K562 (cell line): Measurements from ENCODE around the gene PSMG3. TPM values are rescaled to one million over a fixed set of nuclear protein-coding genes. Genes with fewer than 3 reads are reported as not detected.

Source experiments
- ARID1B ChIP-seq: fragments of 450-650 bp; IDR thresholded peaks from 2 replicates; pipeline ENCODE4 v1.6.1; 2016; ENCODE audit warnings: antibody characterized with exemption, mild to moderate bottlenecking, inconsistent platforms
- ATF2 ChIP-seq: sonication (generic); formaldehyde crosslinking; IDR thresholded peaks from 2 replicates; pipeline ENCODE4 v1.8.1; 2022; ENCODE audit warnings: missing genetic modification reagents
- ATF3 ChIP-seq, 2 experiments: fragments of 450-650 bp in 1 of 2; sonication (generic) in 1 of 2; formaldehyde crosslinking in 1 of 2; IDR thresholded peaks in 1 of 2; conservative IDR thresholded peaks in 1 of 2; 2 replicates each; pipeline versions ENCODE4 v1.6.1 to v1.8.1; 2016 to 2023; ENCODE audit warnings: mild to moderate bottlenecking in 2 of 2, moderate library complexity in 2 of 2, inconsistent platforms in 1 of 2, missing genetic modification reagents in 1 of 2
- ATF7 ChIP-seq: fragments of 450-650 bp; IDR thresholded peaks from 2 replicates; pipeline ENCODE4 v1.7.1; 2014; ENCODE audit warnings: mild to moderate bottlenecking, moderate library complexity
- BHLHE40 ChIP-seq: IDR thresholded peaks from 2 replicates; pipeline ENCODE4 v1.6.1; 2011; ENCODE audit warnings: low read length, improper control_type of control experiment
- CBX3 ChIP-seq, 2 experiments: IDR thresholded peaks; 1 replicate in 1 of 2; 2 replicates in 1 of 2; pipeline ENCODE4 v1.6.1; 2012; ENCODE audit warnings: inconsistent platforms in 2 of 2, low read length in 2 of 2, borderline replicate concordance in 1 of 2, control low read depth in 1 of 2
- CEBPG ChIP-seq, 3 experiments: fragments of 200-800 bp in 1 of 3; sonication (Bioruptor generic) in 1 of 3; sonication (generic) in 1 of 3; formaldehyde crosslinking in 1 of 3; IDR thresholded peaks in 2 of 3; conservative IDR thresholded peaks in 1 of 3; 2 replicates each; pipeline versions ENCODE4 v1.6.1 to v1.8.0; 2016 to 2022; ENCODE audit warnings: missing compliant biosample characterization in 2 of 3, missing genetic modification characterization in 2 of 3, mild to moderate bottlenecking in 1 of 3, missing genetic modification reagents in 1 of 3
- CREM ChIP-seq: IDR thresholded peaks from 2 replicates; pipeline ENCODE4 v1.6.1; 2014; ENCODE audit warnings: antibody characterized with exemption, low read depth
- ESRRB ChIP-seq: fragments of 250-450 bp; sonication (Bioruptor Pico); IDR thresholded peaks from 2 replicates; pipeline ENCODE4 v1.5.0; 2020; ENCODE audit warnings: mild to moderate bottlenecking, moderate library complexity, borderline replicate concordance
- FOSL1 ChIP-seq: fragments of 200-800 bp; sonication (Bioruptor generic); conservative IDR thresholded peaks from 2 replicates; pipeline ENCODE4 v1.6.1; 2016; ENCODE audit warnings: missing genetic modification characterization, missing compliant biosample characterization
- JUN ChIP-seq, 2 experiments: sonication (generic) in 1 of 2; formaldehyde crosslinking in 1 of 2; IDR thresholded peaks; 2 replicates each; pipeline versions ENCODE4 v1.6.1 to v1.8.0; 2012 to 2022; ENCODE audit warnings: borderline replicate concordance in 2 of 2, mild to moderate bottlenecking in 2 of 2, improper control_type of control experiment in 1 of 2, low read depth in 1 of 2, low read length in 1 of 2, missing genetic modification reagents in 1 of 2
- JUND ChIP-seq, 2 experiments: IDR thresholded peaks; 2 replicates in 1 of 2; 3 replicates in 1 of 2; pipeline ENCODE4 v1.6.1; 2011; ENCODE audit warnings: borderline replicate concordance in 2 of 2, low read depth in 2 of 2, low read length in 2 of 2, improper control_type of control experiment in 1 of 2, missing biosample characterization in 1 of 2, missing genetic modification characterization in 1 of 2, missing genetic modification reagents in 1 of 2
- MBD2 ChIP-seq: sonication (generic); IDR thresholded peaks from 2 replicates; pipeline ENCODE4 v1.6.1; 2016; ENCODE audit warnings: low read depth, borderline replicate concordance
- MTA3 ChIP-seq: fragments of 450-650 bp; formaldehyde crosslinking; IDR thresholded peaks from 2 replicates; pipeline ENCODE4 v1.6.1; 2017; ENCODE audit warnings: mild to moderate bottlenecking, borderline replicate concordance
- NCOA1 ChIP-seq: fragments of 450-650 bp; IDR thresholded peaks from 2 replicates; pipeline ENCODE4 v1.6.1; 2016; ENCODE audit warnings: low read depth
- PHF21A ChIP-seq: fragments of 450-650 bp; IDR thresholded peaks from 2 replicates; pipeline ENCODE4 v1.6.1; 2017; ENCODE audit warnings: low read depth, borderline replicate concordance
- SOX6 ChIP-seq: fragments of 450-650 bp; IDR thresholded peaks from 2 replicates; pipeline ENCODE4 v1.6.1; 2014; ENCODE audit warnings: mild to moderate bottlenecking
- SRF ChIP-seq, 2 experiments: fragments of 250-450, 450-650 bp in 1 of 2; sonication (Bioruptor Pico) in 1 of 2; sonication (generic) in 1 of 2; formaldehyde crosslinking; IDR thresholded peaks; 2 replicates each; pipeline versions ENCODE4 v1.5.0 to v1.5.1; 2020 to 2022; ENCODE audit warnings: mild to moderate bottlenecking in 1 of 2, missing genetic modification reagents in 1 of 2
- TARDBP ChIP-seq: fragments of 450-650 bp; IDR thresholded peaks from 2 replicates; pipeline ENCODE4 v1.6.1; 2016
- THAP12 ChIP-seq: fragments of 250-450 bp; sonication (Bioruptor Pico); IDR thresholded peaks from 2 replicates; pipeline ENCODE4 v1.9.0; 2021; ENCODE audit warnings: mild to moderate bottlenecking, inconsistent platforms
- ZNF696 ChIP-seq: fragments of 250-450 bp; sonication (Bioruptor Pico); conservative IDR thresholded peaks from 2 replicates; pipeline ENCODE4 v1.4.0; 2020; ENCODE audit warnings: mild to moderate bottlenecking, moderate library complexity
- polyA plus RNA-seq, 8 experiments: library from polyadenylated mRNA; depleted of rRNA in 4 of 8; stranded (reverse) in 5 of 8; unstranded in 3 of 8; fragments of >200 nt; fragmentation: Nextera tagmentation in 2 of 8; fragmentation: Illumina TruSeq in 1 of 8; extraction: Ambion mirVana in 2 of 8; extraction: Trizol in 1 of 8; gene quantifications; 2 replicates each; pipeline versions ENCODE4 v1.2.1 to v1.2.3, GENCODE V29; 2011 to 2014; ENCODE audit warnings: inconsistent platforms in 1 of 8, missing spikeins in 1 of 8
- total RNA-seq, 7 experiments: library from RNA; depleted of rRNA in 6 of 7; stranded (reverse); fragments of >200 nt in 6 of 7; fragmentation: Illumina TruSeq in 2 of 7; extraction: Trizol in 2 of 7; gene quantifications; 2 replicates each; pipeline versions ENCODE4 v1.2.1 to v1.2.3, GENCODE V29; 2011 to 2021; ENCODE audit warnings: low replicate concordance in 1 of 7

Gene PSMG3
- total and polyA plus RNA-seq, 9 of the 15 experiments (the other 6 are each of a cell fraction or from before 2014, with no cell fraction given): 34.8 to 122 (median 80.1) TPM

- TF ChIP-seq ATF3 (IDR thresholded peaks at IDR 0.05): peak; percentile 95
- no peak for TF ChIP-seq ATF3 (CRISPR knock-in tag; conservative IDR thresholded peaks at IDR 0.05)
- peak; percentile 53; the same call in 1 of the 2 replicates for TF ChIP-seq TARDBP
- TF ChIP-seq SOX6: peak; percentile 92
- TF ChIP-seq BHLHE40: peak; percentile 74
- no peak for TF ChIP-seq MBD2
- peak; percentile 36; the same call in 1 of the 2 replicates for TF ChIP-seq ATF2 (CRISPR knock-in tag)
- TF ChIP-seq CBX3 (IDR thresholded peaks at IDR 0.05; ENCODE audit: borderline replicate concordance in 1 of 2, low read length in 2 of 2): no peak
- peak; percentile 53; the same call in 1 of the 2 replicates for TF ChIP-seq NCOA1
- no peak for TF ChIP-seq PHF21A
- TF ChIP-seq ZNF696 (CRISPR knock-in tag): no peak
- no peak for TF ChIP-seq ESRRB (CRISPR knock-in tag)
- peak in 1 of 2 experiments; percentile 69; a peak in 1 of 4 replicates for TF ChIP-seq SRF (CRISPR knock-in tag; IDR thresholded peaks at IDR 0.05)
- TF ChIP-seq JUN (IDR thresholded peaks at IDR 0.05; ENCODE audit: borderline replicate concordance, low read depth, low read length): peak; percentile 87; the same call in 1 of the 2 replicates
- TF ChIP-seq JUN (CRISPR knock-in tag; IDR thresholded peaks at IDR 0.05; ENCODE audit: borderline replicate concordance): no peak
- TF ChIP-seq JUND (IDR thresholded peaks at IDR 0.05; ENCODE audit: borderline replicate concordance, low read depth, low read length): peak; percentile 76; the same call in 1 of the 2 replicates
- peak; percentile 37; the same call in 1 of the 3 replicates for TF ChIP-seq JUND (tag; IDR thresholded peaks at IDR 0.05; ENCODE audit: borderline replicate concordance, low read depth, low read length)
- TF ChIP-seq MTA3: 0 out of 2 replicates have a peak, but pooled peaks have one; percentile 47
- TF ChIP-seq ATF7: peak; percentile 91
- TF ChIP-seq ARID1B: peak; percentile 30; the same call in 1 of the 2 replicates
- TF ChIP-seq CREM: peak; percentile 59
- peak; percentile 12; the same call in 1 of the 2 replicates for TF ChIP-seq CEBPG (CRISPR knock-in tag; IDR thresholded peaks at IDR 0.05)
- TF ChIP-seq CEBPG (tag; conservative IDR thresholded peaks at IDR 0.05 in 1 of 2, IDR thresholded peaks at IDR 0.05 in 1 of 2): peak in 1 of 2 experiments; percentile 56; a peak in 1 of 4 replicates
- TF ChIP-seq FOSL1: peak; percentile 78
- TF ChIP-seq THAP12 (CRISPR knock-in tag): no peak
Observed at GRCh38 chr7:1520539-1521234, 49.1 kb downstream of the PSMG3 start (continued).
